SIG-M5 (cell line): ENCODE data around the gene NDUFAF3.

Experiments
- DNase-seq: peaks from one replicate; lab custom pipeline; 2025; lab: John Stamatoyannopoulos, UW

NDUFAF3 gene, protein sequence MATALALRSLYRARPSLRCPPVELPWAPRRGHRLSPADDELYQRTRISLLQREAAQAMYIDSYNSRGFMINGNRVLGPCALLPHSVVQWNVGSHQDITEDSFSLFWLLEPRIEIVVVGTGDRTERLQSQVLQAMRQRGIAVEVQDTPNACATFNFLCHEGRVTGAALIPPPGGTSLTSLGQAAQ

DNA sequence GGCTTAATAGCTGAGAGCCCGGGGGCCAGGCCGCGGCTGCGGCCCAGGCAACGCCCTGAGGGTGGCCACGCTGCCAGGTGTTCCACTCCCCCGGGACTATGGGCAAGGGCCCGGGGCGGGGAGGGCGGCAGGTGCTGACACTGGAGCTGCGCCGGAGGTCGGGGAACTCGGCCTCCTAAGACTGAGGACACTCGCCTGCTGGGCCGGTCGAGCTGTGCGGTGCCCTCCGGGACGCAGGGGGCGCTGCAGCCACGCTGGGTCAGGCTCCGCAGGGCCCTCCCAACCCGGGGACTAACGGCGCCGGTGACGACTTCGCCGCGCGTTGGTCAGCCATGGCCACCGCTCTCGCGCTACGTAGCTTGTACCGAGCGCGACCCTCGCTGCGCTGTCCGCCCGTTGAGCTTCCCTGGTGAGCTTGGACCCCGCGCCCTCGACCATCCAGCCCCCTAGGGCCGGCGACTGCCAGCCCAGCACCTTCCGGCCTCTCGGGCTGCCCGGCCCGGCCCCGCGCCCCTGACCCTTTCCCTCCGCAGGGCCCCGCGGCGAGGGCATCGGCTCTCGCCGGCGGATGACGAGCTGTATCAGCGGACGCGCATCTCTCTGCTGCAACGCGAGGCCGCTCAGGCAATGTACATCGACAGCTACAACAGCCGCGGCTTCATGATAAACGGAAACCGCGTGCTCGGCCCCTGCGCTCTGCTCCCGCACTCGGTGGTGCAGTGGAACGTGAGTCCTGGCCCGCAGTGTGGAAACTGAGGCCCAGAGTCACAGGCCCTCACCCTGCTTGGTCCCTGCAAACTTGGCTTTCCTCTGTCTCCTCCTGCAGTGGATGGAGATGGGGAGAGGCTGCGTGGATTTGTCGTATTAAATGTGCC is at the start of gene NDUFAF3:
TSS of gene NDUFAF3 (plus strand) at position 309 of the 875 bp plus-strand sequence. CDS start at position 333, 24 bp downstream.
- DNase-seq = no peak

DNA sequence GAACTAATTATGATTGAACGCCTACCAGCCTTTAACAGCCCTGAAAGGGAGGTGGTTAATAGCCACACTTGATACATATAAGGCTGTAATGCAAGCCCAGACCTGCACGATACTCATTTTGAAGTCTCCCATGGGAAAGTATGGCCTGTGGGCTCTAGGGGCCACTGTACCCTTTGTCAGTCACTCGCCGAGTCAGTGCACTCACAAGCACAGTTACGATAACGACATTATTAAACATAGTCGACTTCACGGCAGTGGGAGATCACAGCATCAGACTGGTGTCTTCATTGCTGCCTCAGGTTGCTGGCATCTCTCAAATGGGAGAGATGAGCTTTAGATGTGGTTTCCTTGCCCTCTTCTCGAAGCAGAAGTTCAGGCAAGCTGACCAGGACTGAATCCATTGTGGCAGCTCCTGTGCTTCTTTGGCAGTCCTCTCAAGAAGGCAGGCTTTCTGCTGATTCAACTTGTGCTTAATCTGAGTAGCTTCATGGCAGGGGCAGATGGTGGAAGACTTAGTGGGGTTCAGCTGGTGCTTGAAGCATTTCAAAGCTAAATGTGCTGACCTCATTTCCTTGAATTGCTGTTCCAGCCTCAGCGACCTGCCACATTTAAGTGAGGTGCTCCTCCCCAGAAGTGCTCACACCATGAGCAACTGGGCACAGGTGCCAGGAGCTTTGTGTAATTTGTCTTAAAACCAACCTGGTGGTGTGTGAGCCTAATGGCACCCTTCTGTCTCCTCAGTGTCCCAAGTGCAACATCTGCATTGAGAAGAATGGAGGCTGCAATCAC is 47.7 kb upstream of the NDUFAF3 start:
- DNase-seq = no peak

DNA sequence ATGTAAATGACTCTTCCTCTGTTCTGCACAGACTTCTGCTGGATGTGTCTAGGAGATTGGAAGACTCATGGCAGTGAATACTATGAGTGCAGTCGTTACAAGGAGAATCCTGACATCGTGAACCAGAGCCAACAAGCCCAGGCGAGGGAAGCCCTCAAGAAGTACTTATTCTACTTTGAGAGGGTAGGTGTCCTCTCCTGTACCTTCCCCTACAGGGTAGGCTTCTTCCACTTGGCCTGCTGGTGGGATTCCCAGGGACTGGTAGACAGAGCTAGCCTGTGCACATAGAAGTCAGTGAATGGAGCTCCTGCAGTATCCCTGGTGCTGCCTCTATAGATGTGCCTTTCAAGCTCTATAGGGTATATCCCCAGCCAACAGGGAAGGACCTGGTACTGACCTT is 42.5 kb upstream of the NDUFAF3 start:
- no peak for DNase-seq

GRCh38 chr3:48980295-48980694 is 41.6 kb upstream of the NDUFAF3 start:
- no peak for DNase-seq

DNA sequence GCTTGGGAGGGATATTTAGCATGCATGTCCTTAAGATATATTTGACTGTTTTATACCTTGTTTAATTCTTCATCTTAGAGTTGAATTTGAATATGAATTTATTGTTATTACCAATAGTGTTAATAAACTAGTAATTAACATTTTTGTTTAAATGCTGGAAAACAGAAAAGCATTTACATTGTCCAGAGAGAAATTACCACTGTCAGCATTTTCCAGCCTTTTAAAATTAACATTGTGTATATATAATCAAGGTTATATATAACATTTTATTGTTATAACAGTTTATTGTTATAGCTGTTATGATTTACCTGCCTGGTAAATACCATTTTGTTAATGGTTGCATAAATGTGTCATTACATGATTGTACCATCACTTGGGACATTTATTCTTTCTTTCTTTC is 39.9 kb upstream of the NDUFAF3 start:
- no peak for DNase-seq

- no peak for DNase-seq
These were observed 39.2 kb upstream of the NDUFAF3 start for GRCh38 chr3:48982686-48983085.

DNA sequence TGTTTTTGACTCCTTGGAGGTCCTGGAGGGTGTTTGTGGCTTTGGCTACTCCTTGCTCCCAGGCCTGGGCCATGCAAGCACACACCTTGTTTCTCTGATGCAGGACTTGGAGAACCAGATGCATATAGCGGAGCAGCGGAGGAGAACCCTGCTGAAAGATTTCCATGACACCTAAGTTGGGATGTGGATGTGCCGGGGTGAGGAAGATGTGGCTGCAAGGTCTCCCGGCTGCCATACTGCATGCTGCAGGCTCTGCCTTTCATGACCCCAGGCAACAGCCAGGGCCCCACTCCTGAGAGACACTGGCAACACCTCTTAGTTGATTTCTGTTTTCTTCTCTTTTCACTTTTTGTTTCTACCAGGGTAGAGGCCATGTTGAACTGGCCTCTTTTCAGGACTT is 38.8 kb upstream of the NDUFAF3 start:
- no peak for DNase-seq

DNA sequence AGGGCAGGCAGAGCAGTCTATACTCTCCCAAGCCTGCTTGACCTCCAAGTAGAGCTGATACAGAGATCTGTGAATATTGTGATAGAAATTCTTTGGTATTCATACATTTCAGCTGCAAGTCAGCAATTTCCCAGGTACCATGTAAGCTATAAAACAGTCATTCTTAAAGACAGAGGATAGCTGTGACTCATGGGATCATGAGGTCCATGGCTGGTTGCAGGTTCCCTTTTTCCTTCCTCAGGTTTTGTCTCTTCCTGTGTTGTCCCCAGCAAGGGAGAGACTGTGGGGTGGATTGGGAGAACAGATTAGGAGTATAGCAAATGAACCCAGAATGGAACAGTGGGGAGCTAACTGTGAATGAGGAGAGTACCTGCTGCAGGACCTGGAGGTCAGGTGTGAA is 37.3 kb upstream of the NDUFAF3 start:
- DNase-seq = no peak

- no peak for DNase-seq
These were observed 36.0 kb upstream of the NDUFAF3 start for GRCh38 chr3:48985831-48986376.

GRCh38 chr3:48989126-48989795 is 32.7 kb upstream of the NDUFAF3 start:
- no peak for DNase-seq

DNA sequence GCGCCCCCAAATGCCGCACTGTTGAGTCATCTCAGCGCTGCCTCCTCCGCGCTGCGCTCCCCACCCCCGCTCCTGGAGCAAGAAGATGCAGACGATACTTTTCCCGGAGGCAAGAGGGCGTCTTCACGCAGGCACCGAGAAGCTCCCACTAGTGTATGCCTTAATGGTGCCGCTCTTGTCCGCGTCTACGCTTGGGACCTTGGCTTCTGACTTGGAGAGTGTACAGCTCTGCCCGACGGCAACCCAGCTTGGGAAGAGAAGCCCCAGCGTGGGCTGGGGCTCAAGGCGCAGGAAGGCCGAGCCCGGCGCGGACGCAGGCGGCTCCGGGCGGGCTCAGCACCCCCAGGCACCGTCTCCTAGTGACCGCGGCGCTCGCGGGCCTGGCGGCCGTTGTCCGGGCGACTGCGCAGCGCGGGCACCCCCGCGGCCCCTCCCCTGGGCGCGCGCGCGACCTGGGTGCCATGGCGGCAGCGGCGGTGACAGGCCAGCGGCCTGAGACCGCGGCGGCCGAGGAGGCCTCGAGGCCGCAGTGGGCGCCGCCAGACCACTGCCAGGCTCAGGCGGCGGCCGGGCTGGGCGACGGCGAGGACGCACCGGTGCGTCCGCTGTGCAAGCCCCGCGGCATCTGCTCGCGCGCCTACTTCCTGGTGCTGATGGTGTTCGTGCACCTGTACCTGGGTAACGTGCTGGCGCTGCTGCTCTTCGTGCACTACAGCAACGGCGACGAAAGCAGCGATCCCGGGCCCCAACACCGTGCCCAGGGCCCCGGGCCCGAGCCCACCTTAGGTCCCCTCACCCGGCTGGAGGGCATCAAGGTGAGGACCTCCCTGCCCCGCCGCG is 31.9 kb upstream of the NDUFAF3 start, which contains the start of gene P4HTM:
TSS of gene P4HTM (plus strand) at position 446 of the 840 bp plus-strand sequence. CDS start at position 462, 16 bp downstream.
- DNase-seq = peak; percentile 63

- DNase-seq = no peak
These were observed 31.1 kb upstream of the NDUFAF3 start for GRCh38 chr3:48990636-48991469.

DNA sequence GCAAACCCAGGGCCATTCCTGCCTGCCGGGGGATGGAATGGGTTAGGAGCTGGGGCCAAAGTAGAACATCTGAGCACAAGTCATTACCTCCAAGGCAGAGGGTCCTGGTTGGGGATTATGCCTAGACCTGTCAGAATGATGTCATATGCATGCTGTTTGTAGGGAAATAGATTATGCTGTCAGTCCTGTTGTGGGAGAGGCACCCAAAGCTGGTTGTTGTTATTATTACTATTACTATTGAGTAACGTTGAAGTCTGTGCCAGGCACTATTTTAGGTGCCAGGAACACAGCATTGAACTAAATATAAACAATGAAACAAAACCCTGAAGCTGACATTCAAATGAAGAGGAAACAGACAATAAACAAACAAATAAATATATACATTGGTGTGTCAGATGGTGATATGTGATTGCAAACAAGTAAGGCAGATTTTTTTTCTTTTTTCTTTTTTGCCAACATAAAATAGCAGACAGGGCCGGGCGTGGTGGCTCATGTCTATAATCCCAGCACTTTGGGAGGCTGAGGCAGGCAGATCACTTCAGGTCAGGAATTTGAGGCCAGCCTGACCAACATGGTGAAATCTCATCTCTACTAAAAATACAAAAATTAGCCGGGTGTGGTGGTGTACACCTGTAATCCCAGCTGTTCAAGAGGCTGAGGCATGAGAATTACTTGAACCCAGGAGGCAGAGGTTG is 29.9 kb upstream of the NDUFAF3 start:
- no peak for DNase-seq

- DNase-seq = no peak
These were observed 28.1 kb upstream of the NDUFAF3 start for GRCh38 chr3:48993834-48994233.

DNA sequence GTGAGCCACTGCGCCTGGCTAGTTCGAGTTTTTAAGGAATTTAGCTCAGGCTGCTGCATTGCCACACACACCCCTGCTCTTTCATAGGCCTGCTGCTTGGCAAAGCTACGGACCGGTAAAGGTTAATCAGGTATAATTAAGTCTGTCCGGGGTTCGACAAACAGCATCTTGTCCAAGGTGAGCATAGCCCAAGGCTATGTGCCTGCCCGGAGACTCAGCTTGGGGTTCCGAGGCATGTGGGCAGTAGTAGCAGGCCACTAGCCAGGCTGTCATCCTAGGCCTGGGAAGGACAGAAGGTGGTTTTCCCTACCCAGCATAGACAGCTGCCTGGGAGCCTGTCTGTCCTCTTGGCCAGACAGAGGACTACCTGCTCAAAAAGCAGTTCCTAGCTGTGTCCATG is 25.3 kb upstream of the NDUFAF3 start:
- DNase-seq = no peak

DNA sequence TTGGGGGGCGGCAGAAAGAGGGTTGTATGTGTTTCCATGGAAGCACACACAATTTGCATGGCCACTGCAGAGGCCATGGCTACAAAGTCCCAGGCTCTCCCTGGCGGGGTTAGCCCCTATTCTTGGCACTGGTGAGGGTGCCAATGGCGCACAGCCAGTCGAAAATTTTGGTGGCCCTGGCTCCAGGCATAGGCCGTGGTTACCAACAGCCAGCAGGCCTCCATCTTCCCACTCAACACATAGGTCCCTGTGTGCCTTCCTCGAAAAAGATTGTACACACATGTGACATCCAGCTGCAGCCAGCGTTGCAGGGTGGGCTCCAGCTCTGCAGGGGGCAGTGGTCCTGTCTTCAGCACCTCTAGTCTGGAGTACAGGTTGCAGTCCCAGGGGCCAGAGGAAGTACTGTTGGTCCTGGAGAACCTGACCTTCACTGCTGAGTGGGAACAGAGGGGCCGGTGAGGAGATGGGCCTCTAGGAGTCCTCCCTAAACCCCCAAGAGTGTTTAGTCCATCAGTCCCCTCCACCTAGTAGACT is 24.8 kb upstream of the NDUFAF3 start:
- no peak for DNase-seq

- no peak for DNase-seq
These were observed 23.9 kb upstream of the NDUFAF3 start for GRCh38 chr3:48997714-48998637.
